Activated naive CD8-positive, alpha-beta T cell treated with anti-CD3 and anti-CD28 coated beads for 36 hours (primary cell): ENCODE results near the gene TUBB4B. TPM values are rescaled to one million over a fixed set of nuclear protein-coding genes. Genes with fewer than 3 reads are reported as not detected.
"Not testable (repeated sequence)": the region's sequence is repeated elsewhere in the genome, so short reads cannot be mapped to it uniquely, and the experiment has no call there.

Experiments
- DNase-seq: peaks from one replicate; pipeline ENCODE4 v3.0.0; 2021
- H3K27ac Mint-ChIP-seq: one replicate; pipeline ENCODE4 v1.8.0; 2022; ENCODE audit warnings: mild to moderate bottlenecking, moderate library complexity, mixed read lengths
- H3K27me3 Mint-ChIP-seq: one replicate; pipeline ENCODE4 v1.8.0; 2022; ENCODE audit warnings: mild to moderate bottlenecking, mixed read lengths
- H3K36me3 Mint-ChIP-seq: one replicate; pipeline ENCODE4 v1.8.0; 2021; ENCODE audit warnings: mild to moderate bottlenecking, mixed read lengths
- H3K4me1 Mint-ChIP-seq: one replicate; pipeline ENCODE4 v1.8.0; 2021; ENCODE audit warnings: mixed read lengths
- H3K4me3 Mint-ChIP-seq: one replicate; pipeline ENCODE4 v1.8.0; 2022; ENCODE audit warnings: mild to moderate bottlenecking, moderate library complexity, mixed read lengths
- H3K9me3 Mint-ChIP-seq: one replicate; pipeline ENCODE4 v1.8.0; 2022; ENCODE audit warnings: mixed read lengths
- total RNA-seq, 2 experiments: library from RNA; stranded (reverse); gene quantifications; one replicate each; pipeline ENCODE4 v1.2.3, GENCODE V29; 2021

TUBB4B gene
- total RNA-seq, 2 experiments from 2014 or later: 271 to 274 TPM

DNA sequence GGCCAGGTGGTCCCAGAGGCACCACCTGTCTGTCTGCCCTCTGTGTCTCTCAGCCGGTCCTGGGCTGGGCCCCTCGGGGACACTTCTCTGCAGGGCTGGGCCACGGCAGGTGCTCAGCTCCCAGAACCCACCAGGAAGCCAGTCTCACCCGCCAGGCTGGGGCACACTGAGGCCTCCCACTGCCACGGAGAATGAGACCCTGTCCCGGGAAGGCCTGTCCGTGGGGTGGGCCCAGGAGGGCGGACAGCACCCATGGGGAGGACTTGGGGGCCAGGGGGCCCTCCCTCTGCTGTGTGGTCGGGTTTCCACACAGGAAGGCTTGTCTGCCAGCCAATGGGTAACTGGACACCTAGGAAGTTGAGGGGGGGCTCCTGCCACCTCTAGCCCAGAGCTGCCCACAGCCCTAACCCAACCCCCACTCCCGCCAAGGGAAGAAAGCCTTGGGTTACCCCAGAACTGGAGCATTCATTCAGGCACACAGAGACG is 4.1 kb upstream of the TUBB4B start:
- peak; percentile 6 for DNase-seq
- no peaks in the 10 kb centered on the region for H3K9me3 Mint-ChIP-seq
- H3K4me1 Mint-ChIP-seq: peaks cover 9% of the 10 kb centered on the region
- H3K27ac Mint-ChIP-seq: no peak overlapping the region
- H3K27me3 Mint-ChIP-seq: peaks cover 5% of the 10 kb centered on the region
- H3K36me3 Mint-ChIP-seq: peaks cover 9% of the 10 kb centered on the region
- no peak overlapping the region for H3K4me3 Mint-ChIP-seq

DNA sequence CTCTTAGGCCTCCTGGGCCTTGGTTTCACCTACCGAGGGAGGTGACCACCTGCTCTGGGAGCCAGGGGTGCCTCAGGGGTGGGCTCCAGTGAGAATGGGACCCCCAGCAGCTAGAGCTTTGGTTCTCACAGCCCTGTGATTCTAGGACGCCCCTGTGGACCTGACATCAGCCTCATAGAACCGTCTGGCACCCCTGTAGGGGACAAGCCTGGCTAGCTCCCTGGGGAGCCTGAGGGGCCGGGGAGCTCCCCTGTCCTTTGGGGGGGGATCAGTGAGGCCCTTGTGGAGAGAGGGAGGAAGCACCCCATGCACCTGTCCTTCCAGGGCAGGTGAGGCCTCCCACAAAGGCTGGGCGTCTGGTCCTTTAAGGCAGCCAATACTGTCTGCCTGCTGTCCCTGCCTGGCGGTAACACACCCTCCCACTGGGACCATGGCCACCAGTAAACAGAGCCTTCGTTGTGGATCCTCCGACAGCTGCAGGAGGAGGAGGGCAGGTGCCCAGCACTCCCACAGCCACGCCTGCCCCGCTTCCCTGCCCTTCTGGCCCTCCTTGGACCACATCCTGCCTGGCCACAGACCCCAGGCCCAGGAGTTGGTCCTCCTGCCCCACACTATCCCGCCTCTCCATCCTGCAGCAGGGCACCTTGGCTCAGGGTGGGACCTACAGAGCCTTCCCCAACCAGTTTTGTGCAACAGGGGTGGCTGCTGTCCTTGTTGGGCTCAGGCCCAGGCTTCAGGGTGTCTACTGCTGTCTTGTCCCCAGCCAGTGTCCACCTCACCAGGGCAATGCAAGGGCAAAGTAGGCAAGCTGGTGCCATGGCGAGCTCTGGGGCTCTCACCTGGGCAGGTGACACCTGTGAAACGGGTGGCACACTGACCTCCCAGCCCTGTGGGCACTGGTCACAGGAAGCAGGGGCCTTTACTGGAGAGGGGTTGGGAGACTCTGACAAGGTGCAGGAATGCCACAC is 3.0 kb upstream of the TUBB4B start:
- Mint-ChIP-seq H3K36me3 (peaks cover 19% of the 10 kb centered on the region), H3K9me3 (no peaks in the 10 kb centered on the region), H3K27ac (no peak overlapping the region), H3K27me3 (peaks cover 5% of the 10 kb centered on the region), H3K4me1 (peaks cover 17% of the 10 kb centered on the region), H3K4me3 (no peak overlapping the region)
- DNase-seq: peak; percentile 3

DNA sequence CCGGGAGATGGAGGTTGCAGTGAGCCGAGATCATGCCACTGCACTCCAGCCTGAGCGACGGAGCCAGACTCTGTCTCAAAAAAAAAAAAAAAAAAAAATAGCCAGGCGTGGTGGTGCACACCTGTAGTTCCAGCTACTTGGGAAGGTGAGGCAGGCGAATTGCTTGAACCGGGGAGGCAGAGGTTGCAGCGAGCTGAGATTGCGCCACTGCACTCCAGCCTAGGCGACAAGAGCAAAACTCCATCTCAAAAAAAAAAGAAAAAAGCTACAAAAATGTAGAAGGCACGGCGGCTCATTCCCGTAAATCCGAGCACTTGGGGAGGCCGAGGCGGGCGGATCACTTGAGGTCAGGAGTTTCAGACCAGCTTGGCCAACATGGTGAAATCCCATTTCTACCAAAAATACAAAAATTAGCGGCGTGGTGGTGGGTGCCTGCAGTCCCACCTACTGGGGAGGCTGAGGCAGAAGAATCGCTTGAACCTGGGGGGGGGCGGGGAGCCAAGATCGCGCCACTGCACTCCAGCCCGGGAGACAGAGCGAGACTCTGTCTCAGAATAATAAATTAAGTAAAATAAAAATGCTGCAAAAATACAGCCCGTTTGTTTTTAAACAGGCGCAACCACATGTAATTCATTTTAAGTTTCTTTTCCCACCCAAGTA is 1.4 kb upstream of the TUBB4B start:
- H3K27me3 Mint-ChIP-seq, H3K9me3 Mint-ChIP-seq, DNase-seq: not testable (repeated sequence)
- Mint-ChIP-seq H3K27ac (peak overlapping the region; percentile 56), H3K4me3 (peak overlapping the region; percentile 80), H3K36me3 (peaks cover 26% of the 10 kb centered on the region), H3K4me1 (peaks cover 23% of the 10 kb centered on the region)

DNA sequence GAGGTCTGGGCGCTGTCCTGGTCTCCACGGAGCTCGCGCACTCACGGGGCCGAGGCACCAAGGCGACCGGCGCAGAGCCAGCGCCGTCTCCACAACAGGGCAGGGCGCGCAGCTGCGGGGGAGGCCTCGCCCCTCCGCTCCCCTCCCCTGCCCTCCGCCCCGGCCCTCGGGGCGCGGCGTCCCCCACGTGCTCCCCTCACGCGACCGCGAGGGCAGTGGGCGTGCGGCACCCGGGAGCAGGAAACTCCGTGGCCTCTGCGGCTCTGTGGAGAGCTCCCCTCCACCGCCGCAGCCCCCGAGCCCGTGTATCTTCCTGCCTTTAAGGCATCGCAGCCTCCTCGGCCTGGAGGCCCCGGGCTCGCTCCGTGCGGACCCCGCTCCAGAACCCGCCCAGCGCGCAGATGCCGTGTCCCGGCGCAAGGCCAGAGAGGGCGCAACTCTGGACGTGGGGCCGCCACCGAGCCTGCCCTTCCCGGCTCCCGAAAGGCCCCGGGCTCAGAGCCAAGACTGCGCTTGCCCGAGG is 708 bp upstream of the TUBB4B start:
- Mint-ChIP-seq H3K36me3 (peaks cover 26% of the 10 kb centered on the region), H3K9me3 (no peaks in the 10 kb centered on the region), H3K27ac (peak overlapping the region; percentile 56), H3K27me3 (peaks cover under 1% of the 10 kb centered on the region), H3K4me3 (peak overlapping the region; percentile 80), H3K4me1 (peaks cover 23% of the 10 kb centered on the region)
- DNase-seq: peak; percentile 83

DNA sequence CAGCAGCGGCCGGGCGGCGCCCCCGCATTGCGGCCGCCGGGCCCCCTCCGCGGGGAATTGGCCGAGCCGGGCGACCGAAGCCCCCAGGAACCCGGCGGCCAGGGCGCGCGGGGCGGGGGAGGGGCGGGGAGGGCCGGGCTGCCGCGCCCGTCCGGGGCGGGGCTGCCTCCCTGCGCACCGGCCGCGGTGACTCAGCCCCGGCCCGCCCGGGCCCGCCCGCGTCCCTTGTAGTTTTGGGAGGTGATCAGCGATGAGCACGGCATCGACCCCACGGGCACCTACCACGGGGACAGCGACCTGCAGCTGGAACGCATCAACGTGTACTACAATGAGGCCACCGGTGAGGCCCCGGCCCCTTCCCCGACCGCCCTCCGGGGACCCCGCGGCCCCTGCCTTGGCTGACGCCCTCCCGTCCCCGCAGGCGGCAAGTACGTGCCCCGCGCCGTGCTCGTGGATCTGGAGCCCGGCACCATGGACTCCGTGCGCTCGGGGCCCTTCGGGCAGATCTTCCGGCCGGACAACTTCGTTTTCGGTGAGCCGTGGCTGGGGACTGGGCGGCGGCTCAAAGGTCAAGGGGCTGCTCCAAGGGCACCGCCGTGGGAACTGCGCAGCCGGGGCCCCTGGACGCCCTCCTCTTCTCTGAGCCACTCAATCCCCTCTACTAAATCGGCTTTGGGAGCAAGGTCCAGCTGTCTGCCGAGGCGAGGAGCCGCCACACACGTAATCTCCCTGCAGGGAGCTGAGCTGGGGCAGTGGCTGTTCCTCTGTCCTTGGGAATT is 592 bp downstream of the TUBB4B start:
- H3K27ac Mint-ChIP-seq: peak overlapping the region; percentile 67
- no peaks in the 10 kb centered on the region for H3K9me3 Mint-ChIP-seq
- no peaks in the 10 kb centered on the region for H3K27me3 Mint-ChIP-seq
- H3K36me3 Mint-ChIP-seq: peaks cover 26% of the 10 kb centered on the region
- DNase-seq: peak; percentile 72
- H3K4me1 Mint-ChIP-seq: peaks cover 23% of the 10 kb centered on the region
- peak overlapping the region; percentile 82 for H3K4me3 Mint-ChIP-seq

DNA sequence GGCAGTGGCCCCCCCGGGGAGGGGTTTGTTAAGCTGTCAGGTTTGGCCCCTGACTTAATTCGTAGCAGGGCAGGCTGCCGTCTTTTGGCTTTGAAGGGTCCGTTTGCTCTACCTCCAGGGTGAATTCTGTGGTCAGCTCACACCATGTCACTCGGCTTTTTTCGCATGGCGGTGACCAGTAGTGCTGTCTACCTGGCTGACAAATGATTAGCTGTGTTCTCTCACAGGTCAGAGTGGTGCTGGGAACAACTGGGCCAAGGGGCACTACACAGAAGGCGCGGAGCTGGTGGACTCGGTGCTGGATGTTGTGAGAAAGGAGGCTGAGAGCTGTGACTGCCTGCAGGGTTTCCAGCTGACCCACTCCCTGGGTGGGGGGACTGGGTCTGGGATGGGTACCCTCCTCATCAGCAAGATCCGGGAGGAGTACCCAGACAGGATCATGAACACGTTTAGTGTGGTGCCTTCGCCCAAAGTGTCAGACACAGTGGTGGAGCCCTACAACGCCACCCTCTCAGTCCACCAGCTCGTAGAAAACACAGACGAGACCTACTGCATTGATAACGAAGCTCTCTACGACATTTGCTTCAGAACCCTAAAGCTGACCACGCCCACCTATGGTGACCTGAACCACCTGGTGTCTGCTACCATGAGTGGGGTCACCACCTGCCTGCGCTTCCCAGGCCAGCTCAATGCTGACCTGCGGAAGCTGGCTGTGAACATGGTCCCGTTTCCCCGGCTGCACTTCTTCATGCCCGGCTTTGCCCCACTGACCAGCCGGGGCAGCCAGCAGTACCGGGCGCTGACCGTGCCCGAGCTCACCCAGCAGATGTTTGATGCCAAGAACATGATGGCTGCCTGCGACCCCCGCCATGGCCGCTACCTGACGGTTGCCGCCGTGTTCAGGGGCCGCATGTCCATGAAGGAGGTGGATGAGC is 1.4 kb downstream of the TUBB4B start:
- H3K4me1 Mint-ChIP-seq: peaks cover 23% of the 10 kb centered on the region
- no peaks in the 10 kb centered on the region for H3K27me3 Mint-ChIP-seq
- no peak for DNase-seq
- peaks cover 26% of the 10 kb centered on the region for H3K36me3 Mint-ChIP-seq
- H3K9me3 Mint-ChIP-seq: no peaks in the 10 kb centered on the region
- H3K4me3 Mint-ChIP-seq: peak overlapping the region; percentile 82
- H3K27ac Mint-ChIP-seq: peak overlapping the region; percentile 69

DNA sequence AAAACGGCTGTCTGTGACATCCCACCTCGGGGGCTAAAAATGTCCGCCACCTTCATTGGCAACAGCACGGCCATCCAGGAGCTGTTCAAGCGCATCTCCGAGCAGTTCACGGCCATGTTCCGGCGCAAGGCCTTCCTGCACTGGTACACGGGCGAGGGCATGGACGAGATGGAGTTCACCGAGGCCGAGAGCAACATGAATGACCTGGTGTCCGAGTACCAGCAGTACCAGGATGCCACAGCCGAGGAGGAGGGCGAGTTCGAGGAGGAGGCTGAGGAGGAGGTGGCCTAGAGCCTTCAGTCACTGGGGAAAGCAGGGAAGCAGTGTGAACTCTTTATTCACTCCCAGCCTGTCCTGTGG is 2.2 kb downstream of the TUBB4B start:
- not testable (repeated sequence) for H3K27me3 Mint-ChIP-seq, H3K9me3 Mint-ChIP-seq, DNase-seq, H3K27ac Mint-ChIP-seq
- Mint-ChIP-seq H3K36me3 (peaks cover 26% of the 10 kb centered on the region), H3K4me1 (peaks cover 21% of the 10 kb centered on the region), H3K4me3 (peak overlapping the region; percentile 82)

DNA sequence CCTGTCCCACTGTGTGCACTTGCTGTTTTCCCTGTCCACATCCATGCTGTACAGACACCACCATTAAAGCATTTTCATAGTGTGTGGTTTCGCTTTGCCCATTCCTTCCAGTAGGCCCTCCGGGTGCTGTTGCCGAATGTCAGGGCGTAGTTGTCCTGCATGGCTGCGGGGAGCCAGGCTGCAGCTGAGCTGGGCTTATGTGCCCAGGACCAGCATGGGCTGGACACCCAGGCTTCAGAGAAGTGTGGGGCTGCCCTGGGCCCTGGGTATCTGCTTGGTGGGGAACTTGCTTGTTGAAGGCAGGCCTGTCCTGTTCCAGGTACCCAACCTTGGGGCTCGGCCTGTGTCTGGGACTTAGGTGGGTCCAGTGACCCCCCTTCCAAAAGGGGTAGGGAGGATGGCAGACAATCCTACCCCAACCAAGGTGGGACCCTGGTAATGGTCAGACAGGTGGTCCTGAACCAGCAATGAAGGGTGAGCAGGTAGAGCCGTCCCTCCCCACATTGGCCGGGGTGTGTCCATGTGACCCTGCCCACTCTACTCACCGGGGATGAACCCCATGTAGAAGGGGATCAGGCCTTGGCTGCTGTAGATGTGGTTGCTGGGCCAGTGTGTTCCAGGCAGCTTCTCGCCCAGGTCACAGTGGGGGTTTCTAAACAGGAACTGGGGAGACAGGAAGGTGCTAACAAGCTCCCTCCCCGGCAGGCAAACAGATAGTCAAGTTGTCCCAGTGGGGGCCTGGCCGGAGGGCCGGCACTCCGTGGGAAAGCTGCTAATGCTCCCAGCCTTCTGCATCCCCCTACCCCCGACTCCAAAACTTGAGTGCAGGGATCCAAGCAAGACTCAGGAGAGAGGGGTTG is 2.8 kb downstream of the TUBB4B start:
- Mint-ChIP-seq H3K4me3 (peak overlapping the region; percentile 25), H3K9me3 (no peaks in the 10 kb centered on the region), H3K36me3 (peaks cover 24% of the 10 kb centered on the region), H3K27me3 (no peaks in the 10 kb centered on the region), H3K27ac (no peak overlapping the region), H3K4me1 (peaks cover 18% of the 10 kb centered on the region)
- DNase-seq: no peak

DNA sequence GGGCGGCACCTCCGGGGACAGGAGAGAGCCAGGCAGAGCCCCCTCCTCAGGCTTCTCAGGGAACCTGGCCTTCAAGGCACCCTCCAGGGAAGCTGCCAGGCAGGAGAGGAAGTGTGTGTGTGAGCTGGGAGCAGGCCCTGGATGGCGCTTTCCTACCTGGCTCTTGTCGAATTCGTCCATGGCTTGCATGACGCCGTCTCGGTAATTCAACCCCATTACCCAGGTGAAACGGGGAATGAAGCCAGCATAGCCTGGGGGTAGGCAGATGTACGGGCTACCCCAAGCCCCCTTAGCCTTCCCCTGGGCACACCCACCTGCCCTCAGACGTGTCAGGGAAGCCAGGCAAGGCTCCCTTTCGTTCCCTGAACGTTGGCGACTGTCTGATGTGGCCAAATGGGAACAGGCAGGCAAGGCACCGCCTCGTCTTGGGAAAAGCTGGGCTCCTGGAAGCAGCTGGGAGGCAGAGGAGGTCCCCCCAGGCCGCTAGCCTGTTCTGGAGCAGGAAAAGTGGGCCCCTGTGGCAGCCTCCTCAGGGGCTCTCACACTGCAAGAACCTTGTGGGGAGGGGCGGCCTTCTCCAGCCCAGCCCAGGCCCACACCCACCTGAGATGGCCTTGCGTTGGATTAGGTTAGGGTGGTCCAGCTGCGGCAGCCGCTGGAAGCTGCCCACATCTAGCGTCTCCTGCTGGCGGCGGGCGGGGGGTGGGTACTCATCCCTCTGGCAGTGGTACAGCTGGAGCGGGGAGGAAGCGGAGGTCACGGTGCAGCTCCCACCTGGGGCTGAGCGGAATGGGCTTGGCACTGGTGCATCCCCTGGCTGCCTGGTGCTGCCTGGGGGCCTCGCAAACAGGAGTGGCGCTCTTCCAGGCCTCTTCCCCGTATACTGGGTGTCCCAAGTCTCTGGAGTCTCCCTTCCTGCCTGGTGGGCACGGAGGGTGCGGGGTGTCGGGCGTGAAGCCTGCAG is 3.7 kb downstream of the TUBB4B start:
- no peak overlapping the region for H3K4me3 Mint-ChIP-seq
- H3K27ac Mint-ChIP-seq: no peak overlapping the region
- H3K4me1 Mint-ChIP-seq: peaks cover 14% of the 10 kb centered on the region
- no peak for DNase-seq
- H3K27me3 Mint-ChIP-seq: no peaks in the 10 kb centered on the region
- no peaks in the 10 kb centered on the region for H3K9me3 Mint-ChIP-seq
- peaks cover 22% of the 10 kb centered on the region for H3K36me3 Mint-ChIP-seq

DNA sequence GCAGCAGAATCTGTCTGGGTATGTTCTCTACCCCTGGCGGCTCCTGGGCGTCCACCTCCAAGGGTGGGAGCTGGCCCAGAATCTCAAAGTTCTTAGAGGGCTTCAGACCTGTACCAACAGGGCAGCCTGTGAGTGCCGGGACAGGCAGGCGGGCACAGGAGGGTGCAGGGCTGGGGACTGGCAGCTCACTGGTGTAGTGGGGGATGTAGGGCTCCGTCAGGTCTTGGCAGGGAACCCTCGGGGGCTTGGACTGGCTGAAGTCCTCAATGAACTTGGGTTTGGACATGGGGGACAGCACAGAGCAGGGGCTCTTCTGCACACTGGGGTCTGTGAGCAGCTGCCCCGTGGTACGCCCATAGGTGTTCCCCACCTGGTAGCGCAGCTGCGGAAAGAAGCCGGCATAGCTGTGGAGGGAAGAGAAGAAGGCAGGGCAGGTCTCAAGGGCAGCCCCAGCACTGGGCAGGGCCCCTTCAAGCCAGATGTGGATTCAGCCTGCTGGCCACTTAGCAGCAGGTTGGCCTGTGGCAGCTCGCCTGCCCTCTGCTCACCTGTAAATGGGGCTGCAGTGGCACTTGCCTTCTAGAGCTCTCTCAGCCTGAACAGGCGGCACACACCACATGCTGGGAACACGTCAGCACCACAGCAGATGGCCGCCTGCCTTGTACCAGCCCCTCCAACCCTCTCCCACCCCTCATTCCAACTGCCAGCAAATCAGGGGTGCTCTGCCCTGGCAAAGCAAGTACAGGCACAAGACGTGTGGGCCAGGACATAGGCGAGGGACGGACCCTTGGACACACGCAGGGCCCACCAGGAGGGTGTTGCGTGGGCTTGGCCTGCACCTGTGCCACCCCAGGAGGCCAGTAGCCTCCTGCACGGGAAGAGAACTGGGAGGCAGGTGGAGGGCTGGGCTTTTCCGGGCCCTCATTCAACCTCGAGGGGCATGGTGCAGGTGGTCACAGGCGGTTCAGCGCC is 4.6 kb downstream of the TUBB4B start:
- Mint-ChIP-seq H3K27ac (no peak overlapping the region), H3K9me3 (no peaks in the 10 kb centered on the region), H3K27me3 (no peaks in the 10 kb centered on the region), H3K4me3 (no peak overlapping the region), H3K4me1 (peaks cover 14% of the 10 kb centered on the region), H3K36me3 (peaks cover 22% of the 10 kb centered on the region)
- no peak for DNase-seq

DNA sequence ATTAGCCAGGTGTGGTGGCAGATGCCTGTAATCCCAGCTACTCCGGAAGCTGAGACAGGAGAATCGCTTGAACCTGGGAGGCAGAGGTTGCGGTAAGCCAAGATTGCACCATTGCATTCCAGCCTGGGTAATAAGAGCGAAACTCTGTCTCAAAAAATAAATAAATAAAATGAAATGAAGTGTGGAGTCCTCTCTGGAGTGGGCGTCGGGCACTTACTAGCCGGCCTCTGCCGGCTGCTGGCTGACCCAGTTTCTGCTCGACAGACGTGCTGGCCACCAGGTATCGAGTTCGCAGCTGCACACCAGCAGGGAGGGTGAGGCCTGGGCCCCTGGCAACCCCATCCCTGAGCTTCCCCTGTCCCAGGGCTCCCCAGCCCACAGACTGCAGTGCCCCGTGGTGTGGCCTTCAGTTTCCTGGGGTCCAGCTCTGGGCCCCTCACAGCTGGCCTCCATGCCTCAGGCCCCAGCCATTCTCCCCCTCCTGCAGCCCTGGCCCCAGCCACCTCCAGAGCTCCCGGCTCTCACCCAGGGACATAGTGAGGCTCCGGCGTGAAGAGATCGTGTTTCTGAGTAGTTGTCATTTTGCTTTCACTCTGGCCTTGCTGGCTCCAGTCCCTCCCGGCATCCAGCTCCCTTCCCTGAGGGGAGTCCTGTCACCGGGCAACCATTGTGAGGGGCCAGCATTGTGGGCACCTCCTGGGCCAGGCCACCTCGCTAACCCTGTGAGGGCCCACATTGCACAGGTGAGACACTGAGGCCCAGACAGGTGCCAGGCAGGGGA is 6.2 kb downstream of the TUBB4B start:
- H3K36me3 Mint-ChIP-seq: peaks cover 14% of the 10 kb centered on the region
- no peaks in the 10 kb centered on the region for H3K9me3 Mint-ChIP-seq
- H3K4me3 Mint-ChIP-seq: no peak overlapping the region
- no peaks in the 10 kb centered on the region for H3K27me3 Mint-ChIP-seq
- peaks cover 12% of the 10 kb centered on the region for H3K4me1 Mint-ChIP-seq
- no peak for DNase-seq
- no peak overlapping the region for H3K27ac Mint-ChIP-seq
